IPS DF 4.7 (cell line): ENCODE results near the gene SLC6A1.

Experiments used
- DNase-seq: peaks from one replicate; pipeline ENCODE4 v3.0.0-alpha.2; 2013; ENCODE audit warnings: low spot score; ENCODE audit errors: extremely low read depth

Gene SLC6A1

GRCh38 chr3:10970306-10970960 lies 22.1 kb upstream of the SLC6A1 start:
- DNase-seq: no peak

GRCh38 chr3:10972072-10972782 lies 20.3 kb upstream of the SLC6A1 start:
- DNase-seq: no peak

DNA sequence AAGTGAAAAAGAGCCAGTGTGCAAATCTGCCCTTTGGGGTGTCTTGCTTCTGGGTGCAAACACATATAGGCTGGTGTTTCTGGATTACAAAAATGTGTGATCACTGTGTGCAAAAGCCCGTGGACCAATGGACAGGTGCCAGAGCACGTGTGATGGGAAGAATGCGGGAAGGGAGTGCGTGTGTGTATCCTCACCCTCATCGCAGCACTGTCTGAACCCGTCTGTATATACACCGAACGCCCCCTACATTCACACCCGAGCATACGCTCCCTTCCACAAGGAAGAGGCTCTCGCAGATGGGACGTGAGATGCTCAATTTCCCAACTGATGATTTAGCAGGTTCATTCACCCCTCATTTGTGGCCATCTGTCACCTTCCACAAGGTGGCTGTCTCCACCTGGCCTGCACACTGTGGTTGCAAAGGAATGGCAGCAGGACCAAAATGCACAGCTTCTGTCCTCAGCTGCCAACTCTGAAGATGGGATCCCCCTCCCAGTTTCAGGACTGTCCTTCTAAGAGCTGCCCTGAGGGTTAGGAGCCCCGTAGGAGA lies 19.4 kb upstream of the SLC6A1 start:
- DNase-seq: no peak

DNA sequence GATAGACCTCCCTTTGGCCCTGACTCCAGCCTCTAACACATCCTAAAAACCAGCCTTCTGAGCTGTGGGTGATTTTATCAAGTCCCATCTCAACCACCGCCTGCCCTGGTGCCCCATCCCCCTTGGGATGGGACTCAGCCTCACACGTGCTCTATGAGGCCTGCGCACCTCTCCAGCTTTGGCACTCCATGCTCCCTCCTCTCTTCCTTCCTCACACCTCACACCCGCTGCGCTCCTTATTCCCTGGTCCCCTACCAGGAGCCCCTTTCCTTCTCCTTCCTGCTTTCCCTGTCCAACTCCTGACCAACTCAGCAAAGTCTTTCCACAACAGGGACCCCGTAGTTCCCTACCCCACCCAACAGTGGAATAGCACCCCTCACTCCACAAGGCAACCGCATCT lies 18.4 kb upstream of the SLC6A1 start:
- DNase-seq: no peak

DNA sequence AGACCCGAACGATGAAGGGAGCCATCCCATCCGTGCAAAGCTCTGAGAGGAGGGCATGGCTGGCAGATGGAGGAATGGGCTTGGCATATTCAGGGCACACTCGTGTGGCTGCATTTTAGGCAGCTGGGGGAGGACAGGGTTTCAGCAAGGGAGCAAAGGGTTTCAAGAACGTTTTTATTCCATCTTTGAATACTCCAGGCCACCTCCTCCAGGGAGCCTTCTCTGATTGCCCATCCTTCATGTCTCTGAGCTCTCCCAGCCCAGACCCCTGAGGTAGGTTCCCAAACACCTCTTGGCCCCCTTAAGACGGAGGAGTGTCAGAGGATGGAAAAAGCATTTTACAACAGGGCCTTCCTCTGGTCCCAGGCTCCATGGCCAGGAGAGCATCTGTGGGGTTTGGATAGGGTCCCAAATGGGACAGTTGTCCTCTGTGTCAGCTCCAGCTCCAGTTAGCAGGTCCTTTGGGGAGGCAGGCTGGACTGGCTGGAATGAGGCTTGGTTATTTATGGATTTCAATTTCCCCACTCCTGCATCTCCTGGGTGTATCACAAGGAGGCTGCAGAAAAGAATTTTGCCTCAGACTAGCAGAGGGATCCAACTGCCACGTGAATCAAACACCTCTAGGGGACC lies 17.7 kb upstream of the SLC6A1 start:
- no peak for DNase-seq

- no peak for DNase-seq
Observed at GRCh38 chr3:10975695-10976234, 16.8 kb upstream of the SLC6A1 start.

- DNase-seq: no peak
Observed at GRCh38 chr3:10976770-10977169, 15.8 kb upstream of the SLC6A1 start.

DNA sequence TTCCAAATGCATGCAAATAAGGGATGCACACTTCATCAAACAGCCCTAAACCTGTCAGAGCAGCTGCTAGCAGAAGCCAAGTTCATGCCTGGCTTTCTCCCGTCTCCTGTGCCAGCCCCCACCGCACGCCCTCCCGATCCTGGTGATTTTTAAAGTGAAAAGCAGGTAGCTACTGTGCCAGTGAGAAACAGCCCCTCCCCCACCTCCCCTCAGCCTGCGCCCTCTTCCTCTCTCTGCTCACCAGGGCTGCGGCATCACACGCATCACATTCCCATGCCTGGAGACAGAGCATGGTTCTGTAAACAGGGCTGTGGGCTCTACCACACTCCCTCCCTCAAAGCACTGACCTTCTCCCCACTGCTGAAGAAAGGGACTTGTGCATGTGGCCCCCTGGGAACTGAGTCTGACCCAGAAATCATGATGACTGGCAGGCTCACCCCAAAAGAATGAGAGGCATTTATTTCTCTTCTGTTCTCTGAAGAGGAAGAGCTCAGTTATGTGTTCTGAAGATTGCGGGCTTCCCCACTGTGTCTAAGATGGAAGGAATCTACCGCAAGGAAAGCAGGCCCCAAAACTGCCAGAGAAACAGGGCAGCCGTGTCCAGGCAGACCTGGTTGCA lies 14.5 kb upstream of the SLC6A1 start:
- DNase-seq: no peak

- DNase-seq: no peak
Observed at GRCh38 chr3:10978956-10979355, 13.6 kb upstream of the SLC6A1 start.

- no peak for DNase-seq
Observed at GRCh38 chr3:10980312-10980711, 12.2 kb upstream of the SLC6A1 start.

DNA sequence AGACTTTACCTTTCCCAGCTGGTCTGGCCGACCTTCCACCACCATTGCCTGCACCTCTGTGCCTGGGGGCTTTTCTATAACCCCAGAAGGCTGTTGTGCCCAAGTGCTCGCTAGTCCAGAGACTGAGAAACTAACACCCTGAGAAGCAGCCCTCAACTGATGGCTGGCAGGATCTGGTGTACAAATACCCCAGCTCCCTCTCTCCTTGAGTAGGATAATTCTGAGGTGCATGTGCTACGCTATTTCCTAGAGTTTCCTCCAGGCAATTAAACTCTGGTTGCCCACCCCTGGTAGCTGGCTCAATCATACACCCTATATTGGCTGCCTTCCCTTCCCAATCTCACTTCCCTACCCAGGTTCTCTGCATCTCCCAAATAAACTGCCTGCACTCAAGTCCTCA lies 11.5 kb upstream of the SLC6A1 start:
- DNase-seq: no peak

GRCh38 chr3:10981961-10982360 lies 10.6 kb upstream of the SLC6A1 start:
- no peak for DNase-seq

- no peak for DNase-seq
Observed at GRCh38 chr3:10982782-10983181, 9.8 kb upstream of the SLC6A1 start.

DNA sequence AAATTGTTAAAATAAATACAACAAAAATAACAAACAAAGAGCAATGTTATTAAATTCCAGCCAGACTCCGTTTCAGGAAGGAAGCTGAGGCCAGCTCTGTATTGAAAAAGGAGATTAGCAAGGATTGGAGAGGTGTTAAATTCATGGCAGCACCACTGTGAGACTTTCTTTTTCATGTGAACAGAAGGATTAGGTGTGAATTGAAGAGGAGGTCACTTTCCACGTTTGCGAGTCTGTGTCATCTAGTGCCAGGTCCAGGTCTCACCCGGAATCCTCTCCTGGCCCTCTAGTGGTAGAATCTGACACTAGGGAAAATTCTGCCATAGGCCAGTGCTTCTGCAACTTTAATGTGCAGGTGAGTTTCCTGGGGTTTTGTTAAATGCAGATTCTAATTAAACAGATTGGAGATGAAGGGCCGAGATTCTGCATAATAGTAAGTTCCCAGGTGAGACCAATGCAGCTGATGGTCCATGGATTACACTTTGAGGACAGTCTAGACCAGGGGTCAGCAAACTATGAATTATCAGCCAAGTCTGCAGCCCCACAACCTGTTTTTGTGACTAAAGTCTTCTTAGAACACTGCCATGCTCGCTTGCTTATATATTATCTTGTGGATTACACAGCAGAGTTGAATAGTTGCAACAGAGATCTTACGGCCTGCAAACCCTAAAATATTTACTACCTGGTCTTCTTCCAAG lies 9.2 kb upstream of the SLC6A1 start:
- no peak for DNase-seq

DNA sequence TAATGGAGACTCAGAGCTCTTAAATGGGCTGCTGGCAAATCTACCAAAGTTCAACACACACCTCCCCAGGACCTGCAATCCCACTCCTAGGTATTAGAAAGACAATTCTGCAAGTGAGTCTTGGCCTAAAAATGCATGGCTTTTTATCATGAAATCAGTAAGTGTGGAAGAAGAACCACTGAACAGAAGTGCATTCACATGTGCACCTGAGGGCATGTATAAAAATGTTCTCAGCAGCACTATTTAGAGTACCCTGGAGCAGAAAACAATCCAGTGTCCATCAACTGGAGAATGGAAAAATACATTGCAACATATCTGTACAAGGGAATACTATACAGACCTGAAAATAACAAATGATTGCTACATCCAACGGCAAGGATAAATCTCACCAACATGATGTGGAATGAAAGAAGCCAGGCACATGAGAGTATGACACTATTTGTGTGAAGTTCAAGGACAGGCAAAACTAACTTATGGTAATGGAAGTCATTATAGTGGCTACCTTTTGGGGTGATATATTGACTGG lies 8.1 kb upstream of the SLC6A1 start:
- DNase-seq: no peak

- no peak for DNase-seq
Observed at GRCh38 chr3:10985181-10985580, 7.4 kb upstream of the SLC6A1 start.

- no peak for DNase-seq
Observed at GRCh38 chr3:10986592-10986991, 6.0 kb upstream of the SLC6A1 start.

- DNase-seq: no peak
Observed at GRCh38 chr3:10988001-10988665, 4.4 kb upstream of the SLC6A1 start.

GRCh38 chr3:10988991-10989484 lies 3.5 kb upstream of the SLC6A1 start:
- DNase-seq: no peak
